COLO829 (cell line): ENCODE measurements around the gene NR2F6.
"Not testable (repeated sequence)": the region's sequence is repeated elsewhere in the genome, so short reads cannot be mapped to it uniquely, and the experiment has no call there.

Source experiments
- DNase-seq: peaks from one replicate; pipeline ENCODE4 v3.0.0; 2012; ENCODE audit warnings: low spot score

NR2F6 gene

DNA sequence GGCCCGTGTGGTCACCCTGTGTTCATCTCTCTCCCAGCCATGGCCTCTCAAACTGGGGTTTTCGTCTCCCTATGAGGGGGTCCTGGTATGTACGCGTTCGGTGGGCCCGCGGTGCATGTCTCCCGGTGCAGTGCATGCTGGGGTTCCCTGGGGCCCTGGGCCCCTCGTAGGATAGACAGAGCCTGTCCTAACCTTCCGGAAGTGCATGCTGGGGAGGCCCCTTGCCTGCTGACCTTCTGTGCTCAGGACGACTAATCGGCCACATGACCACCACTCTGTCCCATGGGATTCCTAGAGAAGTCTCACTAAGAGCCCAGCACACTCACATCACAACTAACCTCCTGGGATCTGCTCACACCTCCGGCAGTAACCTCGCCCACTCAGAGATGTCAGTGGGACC is 35.4 kb downstream of the NR2F6 start:
- no peak for DNase-seq

DNA sequence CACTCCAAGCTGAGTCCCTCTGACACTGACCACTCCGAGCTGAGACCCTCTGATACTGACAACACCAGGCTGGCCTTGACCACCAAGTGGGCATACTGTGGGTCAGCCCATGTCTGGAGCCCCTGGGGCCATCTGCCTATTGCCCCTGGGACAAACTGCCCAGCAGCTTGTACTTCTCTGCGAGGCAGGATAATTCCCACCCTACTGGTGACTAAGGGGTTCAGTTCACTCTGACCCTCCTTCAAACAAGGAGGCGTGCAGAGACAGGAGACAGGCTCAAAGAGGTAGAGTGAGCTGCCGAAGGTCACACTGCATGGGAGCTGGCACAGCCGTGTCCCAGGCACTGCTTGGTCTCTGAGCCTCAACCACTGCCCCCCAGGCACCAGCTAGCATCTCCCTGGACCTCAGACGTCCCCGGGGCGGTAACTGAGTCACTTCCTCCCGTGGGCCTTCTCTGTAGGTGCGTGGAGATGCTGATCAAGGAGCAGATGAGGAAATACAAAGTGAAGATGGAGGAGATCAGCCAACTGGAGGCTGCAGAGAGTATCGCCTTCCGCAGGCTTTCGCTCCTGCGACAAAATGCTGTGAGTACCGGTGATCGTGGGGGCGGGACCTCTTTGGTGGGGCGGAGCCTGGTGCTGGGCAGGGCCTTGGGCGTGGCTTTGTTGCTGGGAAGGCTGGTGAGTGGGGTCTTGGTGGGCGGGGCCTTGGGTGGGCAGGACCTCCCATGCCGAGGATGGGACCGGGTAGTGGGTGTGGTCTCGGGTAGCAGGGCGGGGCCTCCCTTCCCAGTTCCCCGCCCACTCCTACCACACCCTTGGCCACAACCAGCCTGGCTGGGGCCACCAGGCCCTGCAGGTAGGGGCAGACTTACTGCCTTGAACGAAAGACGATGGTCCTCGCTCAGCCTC is 36.3 kb downstream of the NR2F6 start:
- DNase-seq = peak; percentile 77

DNA sequence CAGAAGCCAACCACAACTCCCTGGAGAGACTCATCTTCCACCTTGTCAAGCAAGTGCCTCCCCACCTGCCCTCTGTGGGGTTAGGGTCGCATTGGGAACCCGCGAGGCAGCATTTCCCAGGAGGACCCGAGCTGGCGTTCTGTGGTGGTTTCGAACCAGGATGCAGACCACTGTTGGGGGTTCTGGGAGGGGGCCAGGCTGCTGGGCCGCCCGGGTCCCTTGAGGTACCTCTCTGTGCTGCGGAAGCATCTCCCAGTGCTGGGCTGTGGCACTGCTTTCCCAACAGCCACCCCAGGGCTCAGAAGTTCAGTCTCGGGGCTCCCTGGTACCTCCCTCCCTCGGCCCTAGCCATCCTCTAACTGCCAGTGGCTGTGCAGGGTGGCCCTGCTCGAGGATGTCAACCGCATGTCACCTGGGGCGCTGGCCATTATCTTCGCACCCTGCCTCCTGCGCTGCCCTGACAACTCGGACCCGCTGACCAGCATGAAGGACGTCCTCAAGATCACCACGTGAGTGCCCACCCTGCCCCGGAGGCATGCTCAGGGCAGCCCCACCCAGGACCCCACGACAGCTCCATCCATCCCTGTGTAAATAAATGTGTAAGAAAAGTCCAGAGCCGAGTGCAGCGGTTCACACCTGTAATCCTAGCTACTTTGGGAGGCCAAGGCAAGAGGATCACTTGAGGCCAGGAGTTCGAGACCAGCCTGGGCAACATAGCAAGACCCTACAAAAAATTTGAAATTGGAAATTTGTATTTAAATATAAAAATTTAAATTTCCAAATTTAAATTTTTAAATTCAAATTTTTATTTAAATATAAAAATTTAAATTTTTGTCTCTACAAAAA is 38.8 kb downstream of the NR2F6 start:
- no peak for DNase-seq

DNA sequence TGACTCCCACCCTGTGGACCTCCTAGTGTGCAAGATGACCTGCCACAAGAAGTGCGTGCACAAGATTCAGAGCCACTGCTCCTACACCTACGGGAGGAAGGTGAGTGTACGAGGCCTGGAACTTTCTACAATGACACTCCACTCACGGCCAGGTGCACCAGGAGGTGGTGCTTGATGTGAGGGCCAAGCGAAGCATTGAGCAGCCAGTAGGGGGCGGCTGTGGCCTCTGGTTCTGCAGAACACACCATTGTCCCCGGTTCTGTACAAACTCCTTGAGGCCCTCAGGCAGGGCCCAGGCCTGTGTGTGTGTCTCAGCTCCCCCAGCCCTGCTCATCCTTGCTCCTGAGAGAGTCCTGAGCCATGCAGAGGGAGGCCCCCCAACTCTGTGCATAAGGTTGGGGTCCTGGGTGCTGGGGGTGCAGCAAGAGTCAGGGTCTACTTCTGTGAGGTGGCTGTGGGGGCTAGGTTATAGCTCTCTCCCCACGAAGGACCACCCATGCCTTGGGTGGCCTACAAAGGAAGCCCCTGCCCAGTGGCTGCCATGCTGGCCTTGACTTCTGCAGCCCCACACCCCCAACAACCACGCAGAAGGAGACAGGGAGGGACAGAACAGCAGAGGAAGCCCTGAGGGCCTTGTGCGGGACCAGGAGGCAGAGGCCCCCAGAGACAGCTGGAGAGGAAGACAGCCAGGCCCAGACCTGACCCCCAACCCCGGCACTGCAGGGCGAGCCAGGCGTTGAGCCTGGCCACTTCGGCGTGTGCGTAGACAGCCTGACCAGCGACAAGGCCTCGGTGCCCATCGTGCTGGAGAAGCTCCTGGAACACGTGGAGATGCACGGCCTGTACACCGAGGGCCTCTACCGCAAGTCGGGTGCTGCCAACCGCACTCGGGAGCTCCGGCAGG is 40.2 kb downstream of the NR2F6 start:
- peak; percentile 27 for DNase-seq

DNA sequence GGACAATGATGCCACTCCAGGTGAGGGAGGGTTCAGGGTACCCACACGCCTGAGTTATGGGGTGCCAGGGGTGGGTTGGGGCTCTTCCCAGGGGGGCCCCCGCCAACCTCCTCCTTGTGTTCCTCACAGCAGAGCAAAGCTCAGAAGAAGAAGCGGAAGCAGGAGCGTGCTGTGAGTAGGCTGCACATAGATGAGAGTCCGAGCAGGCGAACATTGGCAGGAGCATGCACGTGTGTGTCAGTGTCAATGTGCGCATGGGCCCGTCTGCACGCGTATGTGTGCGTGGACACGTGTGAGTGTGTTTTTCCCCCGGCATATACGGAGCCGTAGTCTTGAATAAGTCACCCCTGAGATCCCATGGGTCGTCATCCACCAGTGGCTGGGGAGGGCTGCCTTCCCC is 43.0 kb downstream of the NR2F6 start:
- DNase-seq = no peak

DNA sequence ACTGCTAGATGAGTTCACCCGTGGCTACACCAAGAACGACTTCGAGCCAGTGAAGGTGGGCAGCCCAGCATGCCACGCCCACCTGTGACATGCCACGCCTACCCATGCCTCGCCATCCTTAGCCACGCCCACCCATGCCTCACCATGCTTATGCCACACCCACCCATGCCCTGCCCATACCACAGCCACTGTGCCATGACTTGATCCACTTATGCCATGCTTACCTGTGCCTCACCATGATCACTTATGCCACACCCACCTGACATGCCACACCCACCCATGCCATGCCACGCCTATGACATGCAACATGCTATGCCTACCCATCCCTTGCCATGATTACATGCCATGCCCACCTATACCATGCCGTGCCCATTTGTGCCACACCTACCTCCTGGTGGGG is 43.5 kb downstream of the NR2F6 start:
- peak; percentile 49 for DNase-seq

DNA sequence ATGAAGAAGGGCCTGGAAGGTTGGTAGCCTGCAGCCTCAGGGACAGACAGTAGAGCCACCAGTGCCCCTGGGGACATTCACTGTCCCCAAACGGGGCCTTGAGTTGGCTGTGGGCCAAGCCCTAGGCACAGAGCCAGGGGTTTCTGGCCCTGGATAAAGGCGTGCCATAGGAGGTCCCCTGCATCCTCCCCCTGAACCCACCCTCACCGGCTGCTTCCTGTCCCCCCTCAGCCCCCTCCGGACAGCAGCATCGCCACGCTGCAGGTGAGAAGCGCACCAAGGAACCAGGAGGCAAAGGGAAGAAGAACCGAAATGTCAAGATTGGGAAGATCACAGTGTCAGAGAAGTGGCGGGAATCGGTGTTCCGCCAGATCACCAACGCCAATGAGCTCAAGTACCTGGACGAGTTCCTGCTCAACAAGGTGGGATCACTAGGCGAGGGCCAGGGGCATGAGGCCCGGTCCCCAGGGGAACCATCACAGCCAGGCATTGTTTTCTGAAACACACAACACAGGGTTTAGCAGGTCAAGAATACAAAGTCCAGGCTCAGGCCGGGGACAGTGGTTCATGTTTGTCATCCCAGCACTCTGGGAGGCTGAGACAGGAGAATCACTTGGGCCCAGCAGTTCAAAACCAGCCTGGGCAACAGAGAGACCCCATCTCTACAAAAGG is 45.2 kb downstream of the NR2F6 start:
- DNase-seq = no peak

DNA sequence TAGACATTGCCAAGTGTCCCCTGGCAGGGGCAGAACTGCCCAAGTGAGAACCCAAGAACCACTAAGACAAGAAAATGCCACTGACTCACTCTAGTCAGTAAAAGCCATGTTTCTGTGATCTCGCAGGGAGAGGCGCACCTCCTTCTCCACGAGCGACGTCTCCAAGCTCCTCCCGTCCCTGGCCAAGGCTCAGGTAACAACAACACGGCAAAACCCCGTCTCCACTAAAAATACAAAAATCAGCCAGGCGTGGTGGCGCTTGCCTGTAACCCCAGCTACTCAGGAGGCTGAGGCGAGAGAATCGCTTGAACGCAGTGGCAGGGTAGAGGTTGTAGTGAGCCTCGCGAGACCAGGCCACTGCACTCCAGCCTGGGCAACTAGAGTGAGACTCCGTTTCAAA is 48.1 kb downstream of the NR2F6 start:
- no peak for DNase-seq

DNA sequence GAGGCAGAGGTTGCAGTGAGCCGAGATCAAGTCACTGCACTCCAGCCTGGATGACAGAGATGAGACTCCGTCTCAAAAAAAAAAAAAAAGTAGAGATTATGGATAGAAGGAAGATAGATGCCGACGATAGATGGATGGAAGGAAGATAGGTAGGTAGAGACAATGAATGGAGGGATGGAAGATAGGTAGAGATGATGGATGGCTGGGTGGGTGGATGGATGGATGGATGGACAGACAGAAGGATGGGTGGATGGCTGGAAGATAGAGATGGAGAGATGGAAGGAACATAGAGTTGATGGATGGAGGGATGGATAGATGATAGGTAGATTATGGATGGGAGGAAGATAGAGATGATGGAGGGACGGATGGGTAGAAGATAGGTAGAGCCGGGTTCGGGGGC is 49.1 kb downstream of the NR2F6 start:
- no peak for DNase-seq

DNA sequence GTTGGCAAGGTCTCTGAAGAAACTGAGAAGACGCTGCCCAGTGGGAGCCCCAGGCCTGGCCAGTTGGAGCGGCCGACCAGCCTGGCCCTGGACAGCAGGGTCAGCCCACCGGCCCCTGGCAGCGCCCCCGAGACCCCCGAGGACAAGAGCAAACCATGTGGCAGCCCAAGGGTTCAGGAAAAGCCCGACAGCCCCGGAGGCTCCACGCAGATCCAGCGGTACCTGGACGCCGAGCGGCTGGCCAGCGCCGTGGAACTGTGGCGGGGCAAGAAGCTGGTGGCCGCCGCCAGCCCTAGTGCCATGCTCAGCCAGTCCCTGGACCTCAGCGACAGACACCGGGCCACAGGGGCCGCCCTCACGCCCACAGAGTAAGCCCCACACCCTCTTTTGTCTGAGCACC is 50.6 kb downstream of the NR2F6 start:
- DNase-seq = no peak

DNA sequence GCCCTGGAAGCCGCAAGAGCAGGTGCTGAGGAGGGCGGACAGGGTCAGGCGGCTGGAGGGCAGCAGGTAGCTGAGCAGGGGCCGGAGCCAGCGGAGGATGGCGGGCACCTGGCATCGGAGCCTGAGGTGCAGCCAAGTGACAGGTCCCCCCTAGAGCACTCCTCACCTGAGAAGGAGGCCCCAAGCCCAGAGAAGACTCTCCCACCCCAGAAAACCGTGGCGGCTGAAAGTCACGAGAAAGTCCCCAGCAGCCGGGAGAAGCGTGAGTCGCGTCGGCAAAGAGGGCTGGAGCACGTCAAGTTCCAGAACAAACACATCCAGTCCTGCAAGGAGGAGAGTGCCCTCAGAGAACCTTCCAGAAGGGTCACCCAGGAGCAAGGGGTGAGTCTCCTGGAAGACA is 51.1 kb downstream of the NR2F6 start:
- DNase-seq = no peak

DNA sequence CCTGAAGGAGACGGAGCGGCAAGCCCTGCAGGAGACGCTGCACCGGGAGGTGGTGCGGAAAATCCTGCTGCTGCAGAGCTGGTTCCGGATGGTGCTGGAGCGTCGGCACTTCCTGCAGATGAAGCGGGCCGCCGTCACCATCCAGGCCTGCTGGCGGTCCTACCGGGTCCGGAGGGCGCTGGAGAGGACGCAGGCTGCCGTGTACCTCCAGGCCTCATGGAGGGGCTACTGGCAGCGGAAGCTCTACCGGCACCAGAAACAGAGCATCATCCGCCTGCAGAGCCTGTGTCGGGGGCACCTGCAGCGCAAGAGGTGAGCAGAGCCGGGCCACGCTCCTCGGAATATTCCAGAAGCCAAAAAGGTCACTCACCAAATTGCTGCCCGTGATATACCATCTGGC is 53.0 kb downstream of the NR2F6 start:
- DNase-seq = no peak

DNA sequence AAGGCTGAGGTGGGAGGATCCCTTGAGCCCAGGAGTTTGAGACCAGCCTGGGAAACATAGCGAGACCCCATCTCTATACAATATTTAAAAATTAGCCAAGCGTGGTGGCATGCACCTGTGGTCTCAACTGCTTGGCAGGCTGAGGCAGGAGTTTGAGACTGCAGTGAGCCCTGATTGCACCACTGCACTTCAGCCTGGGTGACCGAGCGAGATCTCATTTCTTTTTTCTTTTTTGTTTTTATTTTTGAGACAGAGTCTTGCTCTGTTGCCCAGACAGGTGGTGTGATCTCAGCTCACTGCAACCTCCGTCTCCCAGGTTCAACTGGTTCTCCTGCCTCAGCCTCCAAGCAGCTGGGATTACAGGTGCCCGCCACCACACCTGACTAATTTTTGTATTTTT is 54.0 kb downstream of the NR2F6 start:
- not testable (repeated sequence) for DNase-seq

DNA sequence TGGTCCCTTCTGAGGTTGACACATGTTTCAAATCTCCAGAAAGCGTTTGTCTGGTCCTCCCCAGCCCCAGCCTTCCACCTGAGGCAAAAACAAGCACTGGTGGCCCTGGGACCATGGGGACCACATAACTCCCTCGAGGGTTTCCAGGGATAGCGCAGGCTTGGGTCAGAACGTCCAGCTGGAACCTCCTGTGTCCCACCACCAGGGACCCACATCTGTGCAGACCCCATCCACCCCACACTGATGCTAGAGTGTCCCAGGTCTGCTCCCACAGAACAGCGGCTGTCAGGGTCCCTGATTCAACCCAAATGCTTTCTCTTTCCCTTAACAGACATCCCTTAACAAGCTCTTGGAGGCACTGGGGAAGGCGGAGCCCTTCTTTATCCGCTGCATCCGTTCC is 60.1 kb downstream of the NR2F6 start:
- no peak for DNase-seq

DNA sequence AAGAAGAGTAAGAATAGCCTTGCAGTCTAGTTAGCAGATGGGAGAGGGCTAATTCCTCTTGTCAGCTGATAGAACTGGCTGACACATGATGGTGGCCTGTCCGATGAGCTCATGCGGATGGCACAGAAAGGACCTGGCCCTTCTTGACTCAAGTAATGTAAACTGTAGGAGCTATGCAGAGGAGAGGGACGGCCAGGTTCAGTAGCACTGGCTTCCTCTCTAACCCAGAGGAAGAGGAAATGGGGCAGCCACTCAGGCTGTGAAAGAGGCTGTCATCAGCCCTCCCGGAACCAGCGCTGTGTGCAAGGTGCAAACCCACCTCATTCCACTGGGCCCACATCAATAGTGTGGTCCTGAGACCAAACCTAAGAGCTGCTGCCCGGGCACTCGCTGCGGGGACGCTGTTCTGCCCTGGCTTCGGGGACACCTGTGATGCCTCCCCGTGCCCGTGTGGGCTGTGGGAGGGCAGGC is 61.3 kb downstream of the NR2F6 start:
- DNase-seq = no peak

DNA sequence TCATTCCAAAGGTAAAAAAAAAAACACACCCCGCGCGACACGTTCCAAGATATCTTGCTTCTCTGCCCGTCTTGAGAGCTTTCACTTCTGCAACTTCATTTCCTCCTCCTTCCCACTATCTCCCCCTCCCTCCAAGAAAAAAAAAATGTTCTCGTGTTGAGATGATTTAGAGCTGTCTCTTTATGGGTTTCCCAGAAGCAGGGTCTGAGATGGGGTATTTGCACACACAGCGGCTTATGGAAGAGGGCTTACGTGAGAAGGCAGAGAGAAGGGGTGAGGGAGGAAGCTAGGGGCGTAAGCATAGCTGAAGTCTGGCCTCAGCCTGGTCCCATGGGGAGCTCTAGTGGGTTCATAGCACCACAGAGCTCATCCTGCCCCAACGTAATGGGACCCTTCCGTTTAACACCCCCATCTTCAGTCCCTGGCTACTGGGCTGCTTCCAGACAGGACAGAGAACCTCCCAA is 61.8 kb downstream of the NR2F6 start:
- no peak for DNase-seq

DNA sequence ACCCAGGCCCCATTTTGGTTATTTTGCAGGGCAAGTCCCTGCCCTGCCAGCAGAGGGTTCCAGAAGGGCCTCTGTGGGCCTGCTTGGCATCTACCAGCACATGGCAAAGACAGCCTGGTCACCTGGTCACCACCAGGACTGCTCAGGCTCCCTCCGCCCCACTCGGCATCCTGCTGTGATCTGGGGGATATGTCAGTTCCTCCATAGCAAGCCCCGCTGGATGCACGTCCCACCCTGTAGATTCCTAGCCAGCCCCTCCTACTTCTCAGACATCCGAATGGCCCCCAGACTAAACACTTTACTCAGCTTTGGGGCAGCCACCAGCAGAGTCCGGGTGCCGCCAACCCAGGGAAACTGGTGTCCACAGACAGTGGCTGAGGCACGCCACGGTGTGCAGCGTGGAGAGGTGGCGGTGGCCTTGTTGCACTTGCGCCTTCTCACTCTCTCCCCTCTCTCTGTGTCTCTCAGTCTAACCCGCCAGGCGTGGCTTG is 62.4 kb downstream of the NR2F6 start:
- DNase-seq = no peak
